Heart left ventricle (tissue), 16 donors: ENCODE data around the gene RNF26. TPM values are rescaled to one million over a fixed set of nuclear protein-coding genes. Genes with fewer than 3 reads are reported as not detected.
A peak's percentile ranks its signal among the peaks of the same experiment; 100 is the strongest.

Experiments used
- ATAC-seq, 4 donors: fragments of 200-7000 bp; cut with Tn5 transposase; one replicate each; pipeline ENCODE4 v1.9.1; 2020 to 2022; ENCODE audit warnings: moderate library complexity in 4 of 4, mild to moderate bottlenecking in 3 of 4, moderate number of reproducible peaks in 1 of 4
- DNase-seq, 5 donors: peaks; one replicate each; pipeline ENCODE4 v3.0.0-alpha.2; 2020
- H3K27ac ChIP-seq, 12 donors: fragments of 200-600 bp; sonication (generic) in 4 of 12; one replicate each; pipeline versions ENCODE4 v1.5.0 to v1.8.0; 2016 to 2022; ENCODE audit warnings: mild to moderate bottlenecking in 2 of 12
- H3K27me3 ChIP-seq, 9 donors: fragments of 200-600 bp; sonication (generic) in 2 of 9; one replicate each; pipeline versions ENCODE4 v1.5.1 to v1.8.0; 2016 to 2022; ENCODE audit warnings: mild to moderate bottlenecking in 3 of 9
- H3K36me3 ChIP-seq, 9 donors: fragments of 200-600 bp; sonication (generic) in 2 of 9; one replicate each; pipeline versions ENCODE4 v1.5.0 to v1.8.0; 2018 to 2022; ENCODE audit warnings: mild to moderate bottlenecking in 2 of 9
- H3K4me1 ChIP-seq, 12 donors: fragments of 200-600 bp; sonication (generic) in 4 of 12; one replicate each; pipeline versions ENCODE4 v1.5.0 to v1.8.0; 2016 to 2022; ENCODE audit warnings: mild to moderate bottlenecking in 3 of 12
- H3K4me3 ChIP-seq, 12 donors: fragments of 200-600 bp; sonication (generic) in 4 of 12; one replicate each; pipeline versions ENCODE4 v1.5.0 to v1.8.0; 2017 to 2022; ENCODE audit warnings: mild to moderate bottlenecking in 9 of 12, moderate library complexity in 4 of 12
- H3K9me3 ChIP-seq, 12 donors: fragments of 200-600 bp; sonication (generic) in 4 of 12; one replicate each; pipeline versions ENCODE4 v1.5.0 to v1.8.0; 2016 to 2022; ENCODE audit warnings: mild to moderate bottlenecking in 1 of 12
- POLR2A ChIP-seq, 2 donors: fragments of 450-650 bp; IDR thresholded peaks; one replicate each; pipeline ENCODE4 v1.6.1; 2017; ENCODE audit warnings: antibody characterized with exemption in 2 of 2, mild to moderate bottlenecking in 2 of 2, moderate library complexity in 2 of 2
- WGBS, 4 donors: extraction: QIAGEN DNeasy Blood & Tissue Kit in 2 of 4; methylation state at CpG; one replicate each; pipeline versions ENCODE4 v1.1.5 to v1.1.7; 2013 to 2018; 5-methylcytosine and 5-hydroxymethylcytosine counted together
- intact Hi-C, 10 donors: fragments of 100-400 bp; cut with DNase I; formaldehyde crosslinking; loops; one replicate each; pipeline versions ENCODE4 v1.11.1 to v1.14.2; 2022
- polyA plus RNA-seq, 2 donors: library from polyadenylated mRNA; stranded (reverse); fragments of 200-250 nt; gene quantifications; one replicate each; pipeline ENCODE4 v1.2.3, GENCODE V29; 2013
- total RNA-seq, 9 donors: library from RNA; depleted of rRNA in 2 of 9; stranded (reverse); fragments of >200 nt in 2 of 9; fragmentation: NEBNext Ultra II Directional in 3 of 9; extraction: Animal tissue kit (Norgen Biotek cat#: 25700) in 3 of 9; gene quantifications; one replicate each; pipeline versions ENCODE4 v1.1.0 to v1.2.4, GENCODE V29; 2016 to 2023
- TF ChIP-seq, protein P1 (sequence below), 12 donors: fragments of 200-600 bp; sonication (generic) in 4 of 12; IDR thresholded peaks; one replicate each; pipeline versions ENCODE4 v1.5.0 to v1.8.0; 2018 to 2022; ENCODE audit warnings: antibody characterized with exemption in 12 of 12, mild to moderate bottlenecking in 5 of 12
- donor health status: ischemic (EF 13 %, LVEDD 7.1; RV severe dilation, severe dysfunction).
- donor health status: healthy with polysubstance abuse.
- donor health status: DM: no; HTN: yes; CAD: no.
- donor health status: DM: no; HTN: no; CAD: no.
- donor health status: ischemic (EF 25% LVEDD 6.9; RV normal size, moderate dysfunction).
- donor health status: ischemic (EF 25% LVEDD 5.7; RV mildly dilated, moderate dysfunction).
- donor health status: healthy.
- donor health status: DM: yes; HTN: yes; CAD: no.
- donor health status: ischemic (EF 35%, LVEDD 5.7; RV mildly dilated, moderate dysfunction).
- donor health status: nonischemic (EF 11% LVEDD 7.7; RV severe dilation, severe dysfunction).
- donor health status: DM: yes; HTN: yes; CAD: no.
- donor health status: PGD.
- donor health status: ischemic (EF 29% LVEDD 5.4; RV normal size, mild dysfunction).
- donor health status: nonischemic (EF 23%, LVEDD 6.1; RV moderate dilation, normal function).

RNF26 gene
- total and polyA plus RNA-seq, 11 donors: 6.2 to 22.4 (median 11.8) TPM

DNA sequence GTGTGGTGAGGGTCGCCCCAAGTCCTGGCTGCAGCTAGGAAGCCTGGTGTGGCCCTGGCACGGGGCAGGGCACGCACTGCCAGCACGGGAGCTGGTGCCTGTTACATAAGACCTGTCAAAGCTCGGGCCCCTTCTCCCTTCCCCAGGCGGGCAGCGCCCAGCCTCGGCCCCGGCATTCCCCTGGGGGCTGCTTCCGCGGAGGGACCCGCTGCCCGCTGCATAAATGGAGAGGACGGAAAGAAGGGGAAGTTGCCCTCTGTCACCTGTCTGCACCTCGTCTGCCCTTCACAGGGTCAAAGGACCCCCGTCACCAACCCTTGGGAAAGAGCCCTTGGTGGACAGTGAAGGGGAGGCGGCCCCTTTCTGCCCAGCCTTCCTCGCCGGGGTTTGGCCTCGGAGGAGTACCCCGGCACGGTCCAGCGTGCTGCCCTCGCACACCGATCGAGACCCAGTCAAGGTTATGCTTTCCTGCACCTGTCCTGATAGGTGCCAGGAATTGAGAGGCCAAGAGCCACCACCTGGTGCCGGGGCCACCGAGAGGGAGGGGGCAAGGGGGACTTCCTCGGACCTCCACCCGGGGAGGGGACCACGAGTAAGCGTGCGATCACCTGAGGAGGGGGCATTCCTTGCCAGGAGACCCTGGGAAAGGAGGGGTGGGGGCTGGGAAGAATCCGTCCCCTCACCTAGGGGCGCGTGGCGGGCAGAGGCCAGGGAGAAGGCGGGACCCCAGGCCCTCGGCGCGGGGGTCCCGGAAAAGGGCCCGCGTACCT lies 28.9 kb downstream of the RNF26 start:
- intact Hi-C loops: no loop called here
- TF ChIP-seq, protein P1, sequence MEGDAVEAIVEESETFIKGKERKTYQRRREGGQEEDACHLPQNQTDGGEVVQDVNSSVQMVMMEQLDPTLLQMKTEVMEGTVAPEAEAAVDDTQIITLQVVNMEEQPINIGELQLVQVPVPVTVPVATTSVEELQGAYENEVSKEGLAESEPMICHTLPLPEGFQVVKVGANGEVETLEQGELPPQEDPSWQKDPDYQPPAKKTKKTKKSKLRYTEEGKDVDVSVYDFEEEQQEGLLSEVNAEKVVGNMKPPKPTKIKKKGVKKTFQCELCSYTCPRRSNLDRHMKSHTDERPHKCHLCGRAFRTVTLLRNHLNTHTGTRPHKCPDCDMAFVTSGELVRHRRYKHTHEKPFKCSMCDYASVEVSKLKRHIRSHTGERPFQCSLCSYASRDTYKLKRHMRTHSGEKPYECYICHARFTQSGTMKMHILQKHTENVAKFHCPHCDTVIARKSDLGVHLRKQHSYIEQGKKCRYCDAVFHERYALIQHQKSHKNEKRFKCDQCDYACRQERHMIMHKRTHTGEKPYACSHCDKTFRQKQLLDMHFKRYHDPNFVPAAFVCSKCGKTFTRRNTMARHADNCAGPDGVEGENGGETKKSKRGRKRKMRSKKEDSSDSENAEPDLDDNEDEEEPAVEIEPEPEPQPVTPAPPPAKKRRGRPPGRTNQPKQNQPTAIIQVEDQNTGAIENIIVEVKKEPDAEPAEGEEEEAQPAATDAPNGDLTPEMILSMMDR (IDR thresholded peaks at IDR 0.05): no peak
- no peak for TF ChIP-seq POLR2A (IDR thresholded peaks at IDR 0.05)
- peaks cover 0 to 20% (median 14%) of the 10 kb centered on the region in 9 donors for H3K36me3 ChIP-seq
- WGBS, 4 donors: 27 to 42% (median 32%) methylated on average over 31 to 44 of the region's 44 CpGs
- H3K4me3 ChIP-seq: peak overlapping the region; percentile 16 to 80 (median 60)
- H3K9me3 ChIP-seq: no peaks in the 10 kb centered on the region
- peak overlapping the region; percentile 81 to 100 (median 94) for H3K27ac ChIP-seq
- ATAC-seq: peak in 3 of 4 donors; percentile 18 to 40 (median 25)
- H3K4me1 ChIP-seq: peaks cover 0 to 75% (median 49%) of the 10 kb centered on the region in 12 donors
- DNase-seq: peak in 2 of 5 donors; percentile 64 to 70
- peaks cover 0 to 34% (median 0%) of the 10 kb centered on the region in 9 donors for H3K27me3 ChIP-seq

DNA sequence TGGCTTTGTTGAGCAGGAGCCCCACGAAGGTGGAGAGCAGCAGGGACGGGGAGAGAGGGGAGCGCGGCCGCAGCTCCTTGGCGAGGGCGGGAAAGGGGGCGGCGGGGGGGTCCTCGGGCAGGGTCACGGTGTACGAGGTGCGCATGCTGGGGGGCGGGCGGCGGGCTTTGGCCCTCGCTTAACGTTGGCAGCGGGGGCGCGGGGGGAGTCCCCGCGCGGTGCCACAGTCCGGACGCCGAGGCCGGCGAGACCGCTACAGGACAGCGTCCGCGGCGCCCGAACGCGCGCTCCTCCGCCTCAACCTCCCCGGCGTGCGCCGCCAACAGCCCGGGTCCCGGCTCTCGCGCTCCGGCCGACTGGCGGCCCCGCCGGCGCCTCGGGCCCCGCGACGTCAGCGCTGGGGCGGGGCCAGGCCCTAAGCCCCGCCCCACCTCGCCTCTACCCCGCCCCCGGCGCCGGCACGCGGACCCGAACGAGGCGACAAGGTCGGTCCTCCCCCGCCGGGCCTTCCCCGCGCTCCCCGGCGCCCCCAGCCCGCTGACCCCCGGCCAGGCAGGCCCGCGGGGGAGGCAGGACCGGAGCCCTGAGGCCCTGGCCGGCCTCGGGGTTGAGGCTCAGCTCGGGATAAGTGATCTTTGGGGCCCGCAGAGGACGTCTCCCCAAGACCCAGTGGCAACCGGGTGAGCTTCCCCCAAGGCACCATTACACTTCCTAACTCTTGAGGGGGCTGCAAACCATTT lies 29.7 kb downstream of the RNF26 start:
- Histone ChIP-seq H3K4me1 (peaks cover 0 to 80% (median 56%) of the 10 kb centered on the region in 12 donors), H3K9me3 (no peaks in the 10 kb centered on the region), H3K27ac (peak overlapping the region; percentile 81 to 100 (median 94)), H3K36me3 (peaks cover 0 to 13% (median 7%) of the 10 kb centered on the region in 9 donors), H3K4me3 (peak overlapping the region; percentile 16 to 80 (median 60)), H3K27me3 (peaks cover 0 to 34% (median 0%) of the 10 kb centered on the region in 9 donors)
- intact Hi-C loops: no loop called here
- ATAC-seq (peak in 3 of 4 donors; percentile 25 to 63 (median 53)), DNase-seq (peak; percentile 67 to 84 (median 78))
- TF ChIP-seq, protein P1 (IDR thresholded peaks at IDR 0.05): no peak
- peak; percentile 92 to 93 for TF ChIP-seq POLR2A (IDR thresholded peaks at IDR 0.05)
- WGBS, 4 donors: 2 to 8% (median 4%) methylated on average over 12 to 88 of the region's 88 CpGs

- peak in 2 of 5 donors; percentile 25 to 40 for DNase-seq
- H3K36me3 ChIP-seq: peaks cover 0 to 2% (median 0%) of the 10 kb centered on the region in 9 donors
- TF ChIP-seq POLR2A (IDR thresholded peaks at IDR 0.05): no peak
- TF ChIP-seq, protein P1 (IDR thresholded peaks at IDR 0.05): no peak
- H3K4me3 ChIP-seq: peak overlapping the region in 7 of 12 donors; percentile 39 to 80 (median 64)
- intact Hi-C loops: no loop called here
- peak in 2 of 4 donors; percentile 6 to 11 for ATAC-seq
- peak overlapping the region; percentile 81 to 100 (median 94) for H3K27ac ChIP-seq
- no peaks in the 10 kb centered on the region for H3K9me3 ChIP-seq
- H3K27me3 ChIP-seq: peaks cover 0 to 34% (median 0%) of the 10 kb centered on the region in 9 donors
- peaks cover 0 to 81% (median 54%) of the 10 kb centered on the region in 12 donors for H3K4me1 ChIP-seq
- WGBS, 4 donors: 32 to 46% (median 40%) methylated on average over 6 of the region's 6 CpGs
Measured at GRCh38 chr11:119365071-119365591, 30.8 kb downstream of the RNF26 start.
